ENCODE results near the gene BAIAP2L2.

GRCh38 chr22:38125751-38126201 lies 15.3 kb upstream of the BAIAP2L2 start:
- TF ChIP-seq EZH2 (IDR thresholded peaks at IDR 0.05; ENCODE audit: borderline replicate concordance, low read depth, low read length, severe bottlenecking) (no peak), POLR2A (IDR thresholded peaks at IDR 0.05; ENCODE audit: low read depth, low read length) (no peak), POLR2AphosphoS5 (IDR thresholded peaks at IDR 0.05; ENCODE audit: insufficient read depth, low read depth, low read length) (no peak), JUN (IDR thresholded peaks at IDR 0.05; ENCODE audit: borderline replicate concordance, insufficient read depth, insufficient read length, low read depth) (no peak), MYC (IDR thresholded peaks at IDR 0.05; ENCODE audit: low read depth, low read length) (no peak), GATA2 (IDR thresholded peaks at IDR 0.05; ENCODE audit: insufficient read depth, insufficient read length, low read depth, low read length) (no peak)
- TF ChIP-seq, protein P1, sequence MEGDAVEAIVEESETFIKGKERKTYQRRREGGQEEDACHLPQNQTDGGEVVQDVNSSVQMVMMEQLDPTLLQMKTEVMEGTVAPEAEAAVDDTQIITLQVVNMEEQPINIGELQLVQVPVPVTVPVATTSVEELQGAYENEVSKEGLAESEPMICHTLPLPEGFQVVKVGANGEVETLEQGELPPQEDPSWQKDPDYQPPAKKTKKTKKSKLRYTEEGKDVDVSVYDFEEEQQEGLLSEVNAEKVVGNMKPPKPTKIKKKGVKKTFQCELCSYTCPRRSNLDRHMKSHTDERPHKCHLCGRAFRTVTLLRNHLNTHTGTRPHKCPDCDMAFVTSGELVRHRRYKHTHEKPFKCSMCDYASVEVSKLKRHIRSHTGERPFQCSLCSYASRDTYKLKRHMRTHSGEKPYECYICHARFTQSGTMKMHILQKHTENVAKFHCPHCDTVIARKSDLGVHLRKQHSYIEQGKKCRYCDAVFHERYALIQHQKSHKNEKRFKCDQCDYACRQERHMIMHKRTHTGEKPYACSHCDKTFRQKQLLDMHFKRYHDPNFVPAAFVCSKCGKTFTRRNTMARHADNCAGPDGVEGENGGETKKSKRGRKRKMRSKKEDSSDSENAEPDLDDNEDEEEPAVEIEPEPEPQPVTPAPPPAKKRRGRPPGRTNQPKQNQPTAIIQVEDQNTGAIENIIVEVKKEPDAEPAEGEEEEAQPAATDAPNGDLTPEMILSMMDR (IDR thresholded peaks at IDR 0.05; ENCODE audit: extremely low read depth in 1 of 2, insufficient read depth in 1 of 2, low read depth in 1 of 2, low read length in 2 of 2) = no peak
